AG09319 (cell line): ENCODE data around the gene CDH20.

Source experiments
- DNase-seq: peaks from one replicate; pipeline ENCODE4 v3.0.0-alpha.2; 2010; ENCODE audit warnings: low read depth; ENCODE audit errors: extremely low read depth
- CTCF ChIP-seq: IDR thresholded peaks from 2 replicates; pipeline ENCODE4 v1.5.1; 2011; ENCODE audit warnings: low read depth, mild to moderate bottlenecking, inconsistent platforms, low read length, moderate library complexity

Gene CDH20

GRCh38 chr18:61348230-61348629 is 15.0 kb downstream of the CDH20 start:
- DNase-seq = no peak
- no peak for TF ChIP-seq CTCF

- no peak for DNase-seq
- TF ChIP-seq CTCF = no peak
These were observed 17.3 kb downstream of the CDH20 start for GRCh38 chr18:61350578-61350977.

- no peak for DNase-seq
- no peak for TF ChIP-seq CTCF
These were observed 18.8 kb downstream of the CDH20 start for GRCh38 chr18:61352059-61352458.

GRCh38 chr18:61352611-61353010 is 19.4 kb downstream of the CDH20 start:
- TF ChIP-seq CTCF = no peak
- no peak for DNase-seq

GRCh38 chr18:61360404-61361383 is 27.5 kb downstream of the CDH20 start:
- TF ChIP-seq CTCF = no peak
- no peak for DNase-seq

- no peak for DNase-seq
- no peak for TF ChIP-seq CTCF
These were observed 29.3 kb downstream of the CDH20 start for GRCh38 chr18:61362511-61362910.

GRCh38 chr18:61364953-61365352 is 31.7 kb downstream of the CDH20 start:
- no peak for TF ChIP-seq CTCF
- DNase-seq = no peak
